ENCODE measurements around the gene ABTB2.

Gene ABTB2

DNA sequence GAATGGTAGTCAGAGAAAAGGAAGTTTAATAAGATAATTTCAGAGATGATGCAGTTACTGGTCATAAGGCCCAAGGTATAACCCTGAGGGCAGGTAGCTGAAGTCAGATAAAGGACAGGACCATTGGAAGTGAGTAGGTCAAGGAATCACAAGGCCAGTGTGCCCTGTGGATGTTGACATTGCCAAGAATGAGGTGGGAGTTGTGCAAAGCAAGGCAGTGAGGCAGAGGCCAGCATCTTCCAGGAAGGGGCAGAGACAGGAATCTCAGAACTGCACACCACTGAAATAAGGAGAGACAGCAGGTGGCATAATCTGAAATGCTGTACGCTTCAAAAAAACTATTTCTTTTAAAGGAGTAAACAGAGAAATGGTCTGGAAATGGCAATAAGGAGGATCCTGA, 61.4 kb downstream of the ABTB2 start:
- DNase-seq: no peak

DNA sequence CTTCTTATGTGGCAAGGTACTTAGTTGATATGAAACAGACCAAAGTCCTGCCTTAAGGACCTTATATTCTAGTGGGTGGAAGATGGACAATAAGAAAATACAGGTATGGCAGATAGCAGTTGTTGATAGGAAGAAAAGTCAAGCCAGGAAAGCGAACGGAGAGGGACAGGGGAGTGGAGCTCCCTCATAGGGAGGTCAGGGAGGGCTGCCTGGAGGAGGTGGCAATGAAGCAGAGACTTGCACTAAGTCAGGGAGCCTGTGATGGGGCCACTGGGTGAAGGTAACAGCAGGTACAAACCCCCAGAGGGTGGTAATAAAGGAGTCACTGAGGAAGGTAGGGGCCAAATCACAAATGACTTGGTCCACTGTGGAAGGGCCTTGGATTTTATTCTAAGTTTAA, 65.3 kb downstream of the ABTB2 start:
- DNase-seq: no peak

DNA sequence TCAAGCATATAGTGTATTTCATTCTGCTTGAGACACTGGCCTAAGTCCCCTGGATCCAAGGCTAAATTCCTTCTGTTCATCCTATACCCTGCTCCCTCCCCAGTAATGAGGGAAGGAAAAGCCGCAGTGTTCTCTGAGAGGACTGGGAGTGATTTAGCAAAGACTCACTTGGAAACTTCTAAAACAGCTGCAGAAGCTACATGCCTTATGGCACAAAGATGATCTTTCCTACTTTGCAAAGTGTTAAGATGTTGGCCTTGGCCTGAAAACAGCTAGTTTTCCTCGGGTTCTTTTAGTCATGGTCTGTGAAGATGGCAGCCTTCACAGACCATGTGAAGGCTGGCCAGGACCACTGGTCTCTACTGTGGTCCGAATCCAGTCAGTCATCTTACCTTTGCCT, 65.7 kb downstream of the ABTB2 start:
- DNase-seq: no peak

DNA sequence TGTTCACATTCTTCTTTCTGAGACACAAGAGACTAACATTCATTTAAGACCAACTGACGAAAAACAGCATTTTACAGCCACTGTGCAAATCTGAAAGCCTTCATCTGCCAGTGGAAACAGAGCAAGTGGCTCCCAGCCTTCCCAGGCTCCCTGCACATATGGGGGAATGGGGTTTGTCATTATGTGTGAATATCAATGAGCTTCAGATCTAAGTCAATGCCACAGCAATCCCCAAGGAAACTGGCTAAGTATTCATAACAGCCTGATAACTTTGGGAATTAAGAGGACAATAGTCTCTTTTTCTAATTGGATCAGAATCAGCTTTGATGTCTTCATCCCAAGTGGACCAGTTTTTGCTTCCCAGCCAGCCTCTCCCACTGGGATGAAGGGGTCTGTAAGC, 66.9 kb downstream of the ABTB2 start:
- no peak for DNase-seq

DNA sequence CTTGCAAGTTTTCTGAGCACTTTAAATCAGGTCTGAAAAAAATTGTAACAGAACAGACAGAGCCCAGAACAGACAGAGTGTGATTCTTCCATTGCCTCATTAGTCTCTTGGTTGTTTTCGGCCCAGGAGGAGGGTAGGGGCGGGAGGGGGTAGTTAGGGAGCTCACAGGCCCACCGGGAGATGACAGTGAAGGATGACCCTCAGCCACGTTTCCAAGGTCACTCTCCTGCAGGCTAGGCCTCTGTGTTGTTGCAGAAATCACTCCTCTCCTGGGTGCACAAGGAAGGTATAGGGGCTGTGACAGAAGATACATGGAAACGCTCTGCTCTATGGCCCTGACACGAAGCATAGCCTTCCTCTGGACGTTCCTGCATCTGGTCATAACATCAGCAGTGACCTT, 69.3 kb downstream of the ABTB2 start:
- no peak for DNase-seq

DNA sequence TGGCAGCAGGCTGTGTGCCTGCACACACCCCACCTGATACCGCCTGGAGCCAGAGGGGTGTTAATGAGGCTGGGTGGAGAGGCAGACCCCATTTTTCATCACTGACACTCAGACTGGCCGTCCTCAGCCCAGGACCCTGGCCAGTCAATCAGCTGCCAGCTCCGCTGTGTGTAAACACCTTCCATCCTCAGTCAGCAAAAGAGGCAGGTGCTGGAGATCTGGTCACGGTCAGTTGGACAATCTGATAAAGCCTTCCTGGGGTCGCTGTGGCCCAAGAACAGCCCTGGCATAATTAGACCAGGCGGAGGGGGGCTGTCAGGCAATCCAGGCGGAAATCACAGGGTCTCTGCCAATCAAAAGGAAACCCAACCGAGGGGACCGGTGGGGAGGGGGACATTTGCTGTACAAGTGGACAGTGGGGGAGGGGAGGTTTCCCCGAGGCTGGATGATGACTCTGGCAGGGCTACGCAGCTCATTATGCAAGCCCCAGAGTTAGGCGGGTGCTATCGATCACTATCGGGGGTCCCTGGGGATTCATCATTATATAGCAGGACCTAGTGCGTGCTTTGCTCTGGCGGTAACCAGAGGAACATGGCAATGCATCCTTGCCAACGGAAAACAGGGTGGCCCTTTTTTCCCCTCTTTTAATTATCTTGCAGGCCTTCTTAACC, 72.9 kb downstream of the ABTB2 start:
- no peak for DNase-seq

DNA sequence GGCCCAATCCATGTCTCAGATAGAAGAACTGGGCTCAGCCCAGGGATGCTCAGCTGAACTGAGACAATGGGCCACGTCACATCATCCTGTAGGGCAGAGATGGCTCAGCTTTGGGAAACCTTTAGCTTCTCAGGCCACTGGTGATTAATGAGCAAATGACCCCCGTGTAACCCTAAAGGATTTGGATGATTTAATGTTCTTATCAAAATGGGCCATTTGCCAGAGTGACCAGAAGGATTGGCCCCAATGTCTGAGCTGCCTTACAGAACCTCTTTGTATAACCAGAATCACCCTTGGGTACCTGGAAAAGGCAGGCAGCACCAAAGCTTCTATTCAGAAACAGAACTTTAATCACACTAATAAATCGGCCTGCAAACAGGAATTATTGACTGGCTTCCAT, 73.7 kb downstream of the ABTB2 start:
- DNase-seq: no peak

DNA sequence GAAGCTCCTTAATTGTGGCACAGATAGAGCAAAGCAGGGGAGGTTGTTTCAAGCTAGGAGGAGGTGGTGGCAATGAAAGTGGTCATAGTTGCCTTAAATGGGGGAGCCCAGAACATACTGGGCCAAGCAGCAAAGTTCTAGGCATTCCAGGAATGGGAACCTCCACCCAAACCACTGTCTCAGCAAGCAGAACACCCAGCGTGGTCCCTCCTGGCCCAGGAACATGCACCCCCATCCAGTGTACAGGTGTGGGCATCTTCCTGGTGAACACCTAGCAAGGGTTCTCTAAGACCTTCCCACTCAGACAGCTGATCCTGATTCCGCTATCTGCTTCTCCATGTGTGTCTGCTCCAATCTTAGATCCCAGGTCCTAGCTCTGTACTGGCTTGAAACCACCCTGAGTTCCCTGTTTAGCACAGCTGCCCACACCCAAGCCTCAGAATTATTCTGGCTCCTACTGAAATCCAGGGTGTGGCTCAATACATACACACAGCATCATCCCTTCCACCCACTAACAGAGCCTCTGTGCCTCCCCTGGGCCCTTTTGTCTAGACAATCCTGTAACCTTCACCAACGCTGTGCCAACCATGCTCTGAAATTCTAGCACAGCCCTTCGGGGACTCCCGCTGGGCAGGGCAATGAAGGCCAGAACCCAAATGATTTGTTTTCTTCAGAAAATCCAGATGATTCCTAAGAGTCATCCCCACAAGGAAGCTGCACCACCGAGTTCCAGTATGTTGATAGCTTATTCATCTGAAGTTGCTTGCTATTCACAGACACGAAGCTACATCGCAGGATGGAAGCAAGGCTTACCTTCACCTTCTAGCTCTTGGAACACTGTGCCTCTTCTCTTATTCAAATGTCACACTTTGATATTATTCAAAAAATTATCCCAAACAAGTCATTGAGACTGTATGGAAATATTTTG, 76.6 kb downstream of the ABTB2 start:
- DNase-seq: peak in 1 of 56 donors; percentile 8

DNA sequence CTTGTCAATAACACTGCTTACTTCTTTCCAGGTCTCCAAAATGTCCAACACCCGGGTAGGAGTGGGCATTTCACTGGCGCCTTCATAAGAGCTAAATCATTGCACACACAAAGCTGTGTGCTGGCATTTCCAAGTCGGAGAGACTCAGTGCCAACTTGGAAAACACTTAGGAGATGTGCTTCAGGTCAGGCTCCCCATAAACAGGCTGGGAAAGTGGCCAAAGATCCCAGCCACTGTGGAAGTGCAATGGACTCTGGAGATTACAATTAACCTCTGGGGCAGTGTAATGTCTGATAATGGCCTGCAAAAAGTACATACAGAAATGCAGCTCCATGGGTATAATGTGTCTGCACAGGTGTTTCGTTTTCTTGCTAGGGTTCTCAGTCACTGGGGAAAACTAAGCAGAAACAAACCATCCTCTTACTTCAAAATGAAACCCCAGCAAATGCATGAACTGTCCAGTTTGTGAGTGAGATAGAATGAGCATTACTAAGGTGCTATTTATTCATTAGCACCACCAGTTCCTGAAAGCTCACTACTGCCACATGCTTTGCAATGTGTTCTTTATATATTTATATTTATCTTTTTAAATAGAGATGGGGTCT, 79.0 kb downstream of the ABTB2 start:
- DNase-seq: no peak

DNA sequence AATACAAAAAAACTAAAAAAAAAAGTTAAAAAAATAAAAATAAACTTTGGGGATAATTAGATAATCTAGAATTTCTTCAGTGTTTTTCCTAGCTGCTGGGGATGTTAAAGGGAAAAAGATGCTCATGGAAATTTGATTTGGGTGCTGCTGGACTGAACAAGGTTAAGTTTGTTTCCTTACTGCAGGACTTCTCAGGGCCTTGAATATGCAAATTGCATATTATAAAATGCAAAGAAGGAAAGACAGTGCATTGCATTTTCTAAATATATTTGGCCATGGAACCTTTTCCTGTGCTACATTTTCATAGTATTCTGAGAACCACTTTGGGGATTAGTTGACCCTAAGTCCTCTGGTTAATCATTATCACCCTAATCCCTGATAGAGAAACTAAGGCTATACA, 79.6 kb downstream of the ABTB2 start:
- no peak for DNase-seq

DNA sequence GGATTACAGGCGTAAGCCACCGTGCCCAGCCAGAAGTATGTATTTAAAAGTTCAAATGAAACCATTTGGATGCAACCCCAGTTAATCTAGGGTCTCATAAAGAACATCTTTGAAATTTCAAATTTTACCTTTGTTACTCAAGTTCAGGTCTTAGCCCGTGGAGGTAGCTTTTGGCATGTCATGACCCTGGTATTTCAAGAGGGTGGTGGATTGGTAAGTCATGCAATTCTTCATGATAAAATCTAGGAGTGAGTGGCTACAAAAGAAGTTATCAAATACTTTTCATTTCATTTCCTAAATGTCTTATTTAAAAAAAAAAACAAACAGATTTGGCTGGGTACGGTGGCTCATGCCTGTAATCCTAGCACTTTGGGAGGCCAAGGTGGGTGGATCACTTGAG, 80.6 kb downstream of the ABTB2 start:
- DNase-seq: no peak

DNA sequence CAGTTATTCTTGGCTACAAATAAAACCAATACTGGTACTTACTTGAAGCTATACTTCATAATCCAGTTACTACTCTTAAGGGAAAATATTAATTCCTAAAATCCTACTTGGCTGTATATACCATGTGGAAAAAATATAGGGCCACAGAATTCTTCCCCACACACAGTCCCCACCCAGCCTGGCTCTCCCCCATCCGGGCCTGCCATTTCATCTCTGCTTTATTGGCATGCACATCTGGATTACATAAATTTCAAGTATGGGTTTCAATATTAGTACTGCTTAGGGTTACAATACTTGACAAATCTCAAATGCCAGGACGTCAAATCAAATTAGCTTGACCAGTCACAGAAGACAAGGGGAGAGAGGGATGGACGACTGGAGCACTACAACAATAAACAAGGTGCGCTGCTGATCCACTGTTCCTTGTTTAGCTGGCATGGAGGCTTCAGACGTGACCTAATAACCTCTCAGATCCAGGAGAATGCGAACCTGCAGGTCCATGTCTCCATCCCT, 81.4 kb downstream of the ABTB2 start:
- no peak for DNase-seq

DNA sequence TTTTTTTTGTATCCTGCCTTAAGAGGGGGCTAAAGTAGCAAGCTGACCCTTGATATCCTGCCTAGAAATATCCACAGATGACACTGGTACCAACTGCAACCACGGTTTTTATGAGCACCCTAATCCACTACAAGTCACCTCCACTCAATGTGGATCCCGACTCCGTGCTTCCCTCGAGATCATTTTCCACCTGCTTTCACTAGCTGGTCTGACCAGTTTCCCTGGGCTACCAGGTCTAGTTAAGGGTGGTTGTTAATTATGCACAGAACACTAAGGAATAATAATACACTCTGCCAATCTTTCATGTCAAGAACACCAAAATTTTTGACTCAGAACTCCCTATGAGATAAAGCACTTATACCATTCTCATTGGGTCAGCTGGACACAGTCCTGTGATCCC, 82.3 kb downstream of the ABTB2 start:
- DNase-seq: no peak

DNA sequence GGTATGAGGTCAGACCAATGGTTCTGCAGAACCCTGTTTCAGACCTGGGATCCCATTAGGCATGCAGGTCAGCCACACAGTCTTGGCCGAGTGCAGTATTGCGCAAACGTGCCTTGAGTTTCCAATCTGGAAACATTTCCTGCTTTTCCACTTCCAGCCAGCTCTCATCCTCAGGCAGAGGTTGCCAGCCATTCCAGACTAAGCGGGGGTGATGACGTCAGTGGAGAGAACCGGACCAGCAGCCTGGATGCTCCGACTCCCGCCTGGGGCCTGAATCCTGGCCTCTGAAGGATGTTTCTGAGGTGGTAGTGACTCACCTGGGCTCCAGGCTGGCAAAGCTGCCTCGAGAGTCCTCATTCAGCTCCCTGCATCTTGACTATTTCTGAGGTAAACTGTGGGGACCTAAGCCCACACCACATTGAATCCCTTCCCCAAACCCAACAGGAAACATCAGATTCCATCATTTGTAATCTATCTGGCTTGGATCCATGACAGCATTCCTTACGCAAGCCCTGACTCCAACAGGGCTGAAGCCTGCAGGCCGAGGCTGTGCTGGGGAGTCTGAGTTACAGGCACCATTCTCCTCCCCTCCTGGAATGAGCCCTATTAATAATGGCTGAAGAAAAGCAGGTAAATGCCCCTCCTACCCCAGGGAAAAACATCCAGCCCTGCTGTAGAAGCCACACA, 83.0 kb downstream of the ABTB2 start:
- DNase-seq: peak in 48 of 56 donors; percentile 9 to 83 (median 56)

DNA sequence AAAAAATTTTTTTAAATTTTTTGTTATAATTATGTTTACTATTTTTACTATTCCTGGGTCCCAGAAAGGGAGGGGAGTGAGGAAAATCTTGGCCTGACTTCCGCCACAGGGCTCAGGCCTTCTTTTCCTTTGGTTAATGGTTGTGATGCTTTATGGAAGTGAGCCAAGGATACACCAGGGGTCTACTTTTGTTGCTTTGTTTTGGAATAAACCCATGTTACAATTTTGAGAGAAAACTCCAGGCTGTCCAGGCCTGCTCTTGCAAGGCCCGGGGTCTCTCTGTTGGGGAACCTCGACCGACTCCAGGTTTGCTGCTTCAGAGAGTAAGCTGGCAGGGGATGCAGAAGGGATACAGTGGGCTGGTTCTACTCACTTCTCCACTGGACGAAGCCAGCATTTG, 84.7 kb downstream of the ABTB2 start:
- DNase-seq: no peak

DNA sequence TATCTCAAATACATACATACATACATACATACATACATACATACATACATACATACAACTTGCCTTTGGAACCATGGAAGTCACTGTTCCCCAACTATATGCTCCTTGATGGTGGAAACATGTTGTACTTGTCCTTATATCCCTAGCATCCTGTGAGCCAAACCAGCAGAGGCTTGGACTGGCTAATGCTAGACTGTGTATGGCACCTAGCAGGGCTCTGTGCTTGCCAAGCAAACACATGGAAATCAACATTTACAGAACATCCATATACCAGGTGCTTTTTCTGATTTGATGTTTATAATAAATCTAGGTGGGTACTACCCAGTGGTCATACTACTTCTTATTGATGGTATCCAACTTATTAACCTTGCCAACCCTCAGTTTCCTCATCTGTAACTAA, 86.1 kb downstream of the ABTB2 start:
- DNase-seq: no peak

DNA sequence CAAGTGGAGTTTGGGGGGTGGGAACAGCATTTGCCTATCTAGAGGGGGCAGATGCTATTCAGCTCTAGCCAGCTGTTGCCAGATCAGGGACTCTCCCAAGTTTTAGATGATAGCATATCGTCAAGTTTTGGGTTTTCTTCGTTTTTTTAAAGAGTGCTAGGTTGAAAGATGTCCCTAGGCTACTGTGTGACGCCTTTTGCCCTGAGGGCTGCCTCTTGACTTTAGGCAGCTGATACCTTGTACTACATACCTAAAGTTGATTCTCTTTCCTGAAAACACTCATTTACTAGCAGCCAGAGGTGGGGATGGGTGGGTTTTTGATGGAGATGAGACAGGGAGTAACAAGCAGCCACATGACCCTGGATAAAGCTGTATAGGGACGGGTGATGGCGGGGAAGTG, 87.1 kb downstream of the ABTB2 start:
- no peak for DNase-seq

DNA sequence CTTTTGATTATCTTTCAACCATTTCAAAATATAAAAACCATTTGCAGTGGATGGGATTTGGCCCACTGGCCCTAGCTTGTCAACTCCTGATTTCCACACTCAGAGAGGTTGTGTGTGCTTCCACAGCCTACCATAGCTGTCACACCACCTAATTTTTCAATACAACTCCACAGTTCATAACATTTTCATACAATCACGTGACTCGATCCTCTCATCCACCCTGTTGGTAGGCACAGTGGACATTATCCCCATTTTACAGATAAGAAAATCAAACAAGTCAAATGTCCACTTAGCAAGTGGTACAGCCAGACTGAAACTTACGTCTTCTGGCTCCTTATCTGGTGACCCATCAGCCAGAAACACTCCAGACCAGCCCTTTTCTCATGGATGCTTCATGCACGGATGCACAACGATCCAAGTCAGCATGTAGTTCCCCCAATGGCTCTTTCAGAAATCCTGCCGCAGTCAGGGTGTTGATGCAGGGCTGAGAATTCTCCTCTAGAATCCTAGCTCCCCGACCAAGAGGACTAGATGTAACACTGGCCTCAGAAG, 88.0 kb downstream of the ABTB2 start:
- DNase-seq: no peak

DNA sequence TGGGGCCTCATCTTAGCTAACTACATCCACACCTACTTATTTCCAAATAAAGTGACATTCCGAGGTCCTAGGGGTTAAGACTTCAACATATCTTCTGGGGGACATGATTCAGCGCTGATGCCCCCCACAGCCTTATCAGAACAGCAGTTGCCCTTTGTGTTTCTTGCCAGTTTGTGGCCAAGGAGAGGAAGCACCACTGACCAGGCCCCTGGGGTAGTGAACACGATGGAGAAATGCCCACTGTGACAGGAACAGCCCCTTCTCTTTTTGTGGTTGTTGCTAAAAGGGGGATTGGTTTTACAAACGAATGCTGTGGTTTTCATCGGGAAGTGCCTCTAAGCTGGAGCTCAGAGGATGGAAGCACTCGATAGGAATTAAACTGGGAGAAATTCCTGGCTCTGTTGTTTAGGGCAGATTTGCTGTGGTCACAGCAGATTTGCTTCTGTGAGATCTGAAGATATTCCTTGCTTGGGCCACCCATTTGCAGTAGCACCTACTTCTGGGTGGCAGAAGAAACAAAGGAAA, 88.8 kb downstream of the ABTB2 start:
- no peak for DNase-seq

DNA sequence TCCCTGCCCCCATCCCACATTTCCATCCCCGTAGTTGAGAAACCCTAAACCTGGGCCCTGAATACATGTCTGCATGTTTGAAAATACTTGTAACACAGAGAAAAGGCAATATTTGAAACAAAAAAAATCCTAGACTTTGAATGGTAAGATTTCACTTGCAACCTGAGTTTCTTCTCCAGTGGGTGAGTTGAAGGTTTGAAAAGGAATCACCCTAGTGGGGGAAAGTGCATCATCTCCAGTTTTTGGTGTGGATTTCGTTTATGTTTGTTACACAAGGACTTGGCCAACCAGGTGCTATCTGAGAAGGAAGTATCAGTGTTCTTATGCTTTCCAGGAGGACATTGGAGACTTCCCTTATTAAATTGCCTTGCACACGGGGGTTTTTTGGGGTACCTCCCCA, 90.4 kb downstream of the ABTB2 start:
- no peak for DNase-seq

DNA sequence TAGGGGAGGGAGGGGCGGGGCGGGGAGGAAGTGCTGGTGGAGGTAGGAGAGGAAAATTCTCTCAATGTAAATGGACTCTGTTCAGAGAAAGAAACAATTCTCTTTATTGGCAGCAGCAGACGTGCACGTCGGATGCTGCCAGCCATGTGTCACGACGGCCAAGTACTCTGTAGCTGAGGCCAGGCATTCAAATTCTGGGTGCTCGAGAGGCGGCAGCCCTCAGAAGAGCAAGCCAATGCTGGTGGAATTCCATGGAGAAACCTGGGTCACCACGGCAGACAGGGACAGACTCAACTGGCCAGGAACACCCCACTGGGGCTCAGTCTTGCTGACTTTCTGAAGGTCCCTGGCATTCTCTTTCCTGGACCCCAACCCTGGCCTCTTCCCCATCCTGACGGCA, 90.8 kb downstream of the ABTB2 start:
- DNase-seq: peak in 42 of 56 donors; percentile 9 to 79 (median 46)

Data from amygdala (tissue), 56 donors.